LNCaP clone FGC (cell line): ENCODE data around the gene HLX.

Experiments used
- DNase-seq: peaks from one replicate; pipeline ENCODE4 v3.0.0-alpha.2; 2011; ENCODE audit warnings: low read depth
- H3K4me3 ChIP-seq: 2 replicates; pipeline ENCODE4 v1.5.1; 2011; ENCODE audit warnings: mild to moderate bottlenecking, low read depth, low read length, control low read depth
- CTCF ChIP-seq: IDR thresholded peaks from 2 replicates; pipeline ENCODE4 v1.5.1; 2012; ENCODE audit warnings: mild to moderate bottlenecking; ENCODE audit not compliant: control insufficient read depth, insufficient read depth; ENCODE audit errors: extremely low read depth

The HLX gene

GRCh38 chr1:220843481-220844011 lies 35.7 kb upstream of the HLX start:
- no peak for DNase-seq
- no peak overlapping the region for H3K4me3 ChIP-seq
- TF ChIP-seq CTCF = no peak

GRCh38 chr1:220852408-220852807 lies 26.8 kb upstream of the HLX start:
- no peak for TF ChIP-seq CTCF
- DNase-seq = no peak
- H3K4me3 ChIP-seq = no peak overlapping the region

GRCh38 chr1:220872296-220872695 lies 6.9 kb upstream of the HLX start:
- no peak overlapping the region for H3K4me3 ChIP-seq
- TF ChIP-seq CTCF = no peak
- DNase-seq = no peak

- DNase-seq = no peak
- H3K4me3 ChIP-seq = no peak overlapping the region
- no peak for TF ChIP-seq CTCF
Measured at GRCh38 chr1:220873087-220873486, 6.2 kb upstream of the HLX start.

- no peak overlapping the region for H3K4me3 ChIP-seq
- no peak for DNase-seq
- peak; percentile 78 for TF ChIP-seq CTCF
Measured at GRCh38 chr1:220873868-220874655, 5.2 kb upstream of the HLX start.

GRCh38 chr1:220875260-220875659 lies 4.0 kb upstream of the HLX start:
- no peak overlapping the region for H3K4me3 ChIP-seq
- no peak for TF ChIP-seq CTCF
- no peak for DNase-seq
